Endothelial cell (in vitro differentiated cells): Measurements from ENCODE around the gene FEN1. TPM values are rescaled to one million over a fixed set of nuclear protein-coding genes. Genes with fewer than 3 reads are reported as not detected.

ENCODE experiments used
- DNase-seq: peaks from one replicate; pipeline ENCODE4 v3.0.0; 2021; ENCODE audit warnings: low spot score
- H3K27ac Mint-ChIP-seq: one replicate; pipeline ENCODE4 v1.8.0; 2021; ENCODE audit warnings: mixed read lengths, inconsistent platforms; ENCODE audit not compliant: unreplicated experiment
- H3K27me3 Mint-ChIP-seq: one replicate; pipeline ENCODE4 v1.8.0; 2021; ENCODE audit warnings: mild to moderate bottlenecking, moderate library complexity, mixed read lengths, inconsistent platforms; ENCODE audit not compliant: unreplicated experiment
- H3K36me3 Mint-ChIP-seq: one replicate; pipeline ENCODE4 v1.8.0; 2021; ENCODE audit warnings: mild to moderate bottlenecking, low read depth, mixed read lengths, inconsistent platforms; ENCODE audit not compliant: unreplicated experiment
- H3K4me1 Mint-ChIP-seq: one replicate; pipeline ENCODE4 v1.8.0; 2021; ENCODE audit warnings: mild to moderate bottlenecking, mixed read lengths, inconsistent platforms; ENCODE audit not compliant: unreplicated experiment
- H3K4me3 Mint-ChIP-seq: one replicate; pipeline ENCODE4 v1.8.0; 2021; ENCODE audit warnings: mild to moderate bottlenecking, mixed read lengths, inconsistent platforms; ENCODE audit not compliant: unreplicated experiment
- H3K9me3 Mint-ChIP-seq: one replicate; pipeline ENCODE4 v1.8.0; 2021; ENCODE audit warnings: mixed read lengths, inconsistent platforms; ENCODE audit not compliant: unreplicated experiment
- CTCF ChIP-seq: fragments of 200-600 bp; sonication (generic); IDR thresholded peaks from one replicate; pipeline ENCODE4 v1.5.0; 2021; ENCODE audit warnings: antibody characterized with exemption; ENCODE audit not compliant: unreplicated experiment
- total RNA-seq: library from RNA; stranded (reverse); fragmentation: NEBNext Ultra II Directional; extraction: Animal tissue kit (Norgen Biotek cat#: 25700); gene quantifications from one replicate; pipeline ENCODE4 v1.2.1, GENCODE V29; 2021; ENCODE audit not compliant: unreplicated experiment

The FEN1 gene
- total RNA-seq, 1 donor from 2014 or later: 22.0 TPM

GRCh38 chr11:61841636-61842527 lies 49.2 kb downstream of the FEN1 start:
- H3K4me3 Mint-ChIP-seq: peak overlapping the region; percentile 75
- peaks cover 4% of the 10 kb centered on the region for H3K27me3 Mint-ChIP-seq
- no peak for TF ChIP-seq CTCF
- peaks cover 11% of the 10 kb centered on the region for H3K4me1 Mint-ChIP-seq
- peak overlapping the region; percentile 20 for H3K27ac Mint-ChIP-seq
- peaks cover 48% of the 10 kb centered on the region for H3K36me3 Mint-ChIP-seq
- no peaks in the 10 kb centered on the region for H3K9me3 Mint-ChIP-seq
- DNase-seq: no peak

GRCh38 chr11:61842528-61842820 lies 49.8 kb downstream of the FEN1 start:
- DNase-seq: no peak
- TF ChIP-seq CTCF: no peak
- no peak overlapping the region for H3K4me3 Mint-ChIP-seq
- no peaks in the 10 kb centered on the region for H3K9me3 Mint-ChIP-seq
- H3K27ac Mint-ChIP-seq: no peak overlapping the region
- H3K4me1 Mint-ChIP-seq: peaks cover 11% of the 10 kb centered on the region
- H3K27me3 Mint-ChIP-seq: peaks cover 4% of the 10 kb centered on the region
- peaks cover 52% of the 10 kb centered on the region for H3K36me3 Mint-ChIP-seq

GRCh38 chr11:61844909-61845565 lies 52.3 kb downstream of the FEN1 start:
- no peak overlapping the region for H3K27ac Mint-ChIP-seq
- H3K27me3 Mint-ChIP-seq: peaks cover 6% of the 10 kb centered on the region
- DNase-seq: no peak
- peaks cover 52% of the 10 kb centered on the region for H3K36me3 Mint-ChIP-seq
- no peak overlapping the region for H3K4me3 Mint-ChIP-seq
- peaks cover 5% of the 10 kb centered on the region for H3K4me1 Mint-ChIP-seq
- no peaks in the 10 kb centered on the region for H3K9me3 Mint-ChIP-seq
- no peak for TF ChIP-seq CTCF

GRCh38 chr11:61846362-61847020 lies 53.8 kb downstream of the FEN1 start:
- H3K9me3 Mint-ChIP-seq: no peaks in the 10 kb centered on the region
- H3K36me3 Mint-ChIP-seq: peaks cover 51% of the 10 kb centered on the region
- peaks cover 9% of the 10 kb centered on the region for H3K27me3 Mint-ChIP-seq
- no peak for TF ChIP-seq CTCF
- H3K4me1 Mint-ChIP-seq: peaks cover 3% of the 10 kb centered on the region
- peak overlapping the region; percentile 39 for H3K27ac Mint-ChIP-seq
- H3K4me3 Mint-ChIP-seq: peak overlapping the region; percentile 11
- DNase-seq: no peak

Other genes with a start within 250 kb of the FEN1 start
- gene SYT7, start 211.8 kb upstream of the FEN1 start, total RNA-seq: 9.7 TPM
- 3.2 TPM for gene DAGLA, start 112.5 kb upstream of the FEN1 start, total RNA-seq
- gene MYRF, start 40.3 kb upstream of the FEN1 start, total RNA-seq: 1.5 TPM
- gene TMEM258, start 312 bp upstream of the FEN1 start, total RNA-seq: 125 TPM
- 102 TPM for gene FADS1, start 24.1 kb downstream of the FEN1 start, total RNA-seq
- gene FADS2, start 35.4 kb downstream of the FEN1 start, total RNA-seq: 682 TPM
- gene FADS3, start 98.6 kb downstream of the FEN1 start, total RNA-seq: 42.0 TPM
- gene RAB3IL1, start 124.7 kb downstream of the FEN1 start, total RNA-seq: 8.9 TPM
- gene BEST1, start 157.4 kb downstream of the FEN1 start, total RNA-seq: 0.08 TPM
- gene FTH1, start 174.7 kb downstream of the FEN1 start, total RNA-seq: 837 TPM